Thyroid gland (tissue), 4 donors: ENCODE results near the gene IRAK2. TPM values are rescaled to one million over a fixed set of nuclear protein-coding genes. Genes with fewer than 3 reads are reported as not detected.

Source experiments
- DNase-seq, 2 donors: peaks; one replicate each; pipeline ENCODE4 v3.0.0-alpha.2; 2019
- H3K27ac ChIP-seq, 3 donors: fragments of 200-600 bp; sonication (generic); 1 replicate in 2 of 3; 2 replicates in 1 of 3; pipeline ENCODE4 v1.5.1; 2016 to 2019; ENCODE audit warnings: mild to moderate bottlenecking in 1 of 3, moderate library complexity in 1 of 3
- H3K27me3 ChIP-seq: fragments of 200-600 bp; sonication (generic); one replicate; pipeline ENCODE4 v1.5.1; 2019
- H3K36me3 ChIP-seq, 2 donors: fragments of 200-600 bp; sonication (generic); one replicate each; pipeline ENCODE4 v1.5.1; 2016 to 2019
- H3K4me1 ChIP-seq, 2 donors: fragments of 200-600 bp; sonication (generic); one replicate each; pipeline ENCODE4 v1.5.1; 2017 to 2019
- H3K4me3 ChIP-seq, 3 donors: fragments of 200-600 bp; sonication (generic); replicated peaks in 1 of 3; 1 replicate in 2 of 3; 2 replicates in 1 of 3; pipeline ENCODE4 v1.5.1; 2016; ENCODE audit warnings: mild to moderate bottlenecking in 1 of 3
- H3K9me3 ChIP-seq: fragments of 200-600 bp; sonication (generic); one replicate; pipeline ENCODE4 v1.5.1; 2017
- POLR2A ChIP-seq, 2 donors: fragments of 450-650 bp; IDR thresholded peaks; one replicate each; pipeline ENCODE4 v1.6.1; 2017; ENCODE audit warnings: antibody characterized with exemption in 2 of 2, mild to moderate bottlenecking in 2 of 2, moderate library complexity in 1 of 2
- WGBS, 2 donors: methylation state at CpG; one replicate each; pipeline ENCODE4 v1.1.5; 2017; 5-methylcytosine and 5-hydroxymethylcytosine counted together
- intact Hi-C: fragments of 100-400 bp; cut with DNase I; formaldehyde crosslinking; loops from one replicate; pipeline ENCODE4 v1.15.1; 2023
- total RNA-seq, 4 donors: library from RNA; depleted of rRNA; stranded (reverse); fragments of >200 nt; gene quantifications; one replicate each; pipeline ENCODE4 v1.2.3, GENCODE V29; 2016
- TF ChIP-seq, protein P1 (sequence below), 6 experiments: fragments of 200-600 bp in 3 of 6; fragments of 450-650 bp in 3 of 6; sonication (generic) in 3 of 6; IDR thresholded peaks; one replicate each; pipeline ENCODE4 v1.5.1; 2016 to 2019; ENCODE audit warnings: antibody characterized with exemption in 6 of 6, mild to moderate bottlenecking in 2 of 6, inconsistent platforms in 1 of 6, moderate library complexity in 1 of 6

Gene IRAK2, protein sequence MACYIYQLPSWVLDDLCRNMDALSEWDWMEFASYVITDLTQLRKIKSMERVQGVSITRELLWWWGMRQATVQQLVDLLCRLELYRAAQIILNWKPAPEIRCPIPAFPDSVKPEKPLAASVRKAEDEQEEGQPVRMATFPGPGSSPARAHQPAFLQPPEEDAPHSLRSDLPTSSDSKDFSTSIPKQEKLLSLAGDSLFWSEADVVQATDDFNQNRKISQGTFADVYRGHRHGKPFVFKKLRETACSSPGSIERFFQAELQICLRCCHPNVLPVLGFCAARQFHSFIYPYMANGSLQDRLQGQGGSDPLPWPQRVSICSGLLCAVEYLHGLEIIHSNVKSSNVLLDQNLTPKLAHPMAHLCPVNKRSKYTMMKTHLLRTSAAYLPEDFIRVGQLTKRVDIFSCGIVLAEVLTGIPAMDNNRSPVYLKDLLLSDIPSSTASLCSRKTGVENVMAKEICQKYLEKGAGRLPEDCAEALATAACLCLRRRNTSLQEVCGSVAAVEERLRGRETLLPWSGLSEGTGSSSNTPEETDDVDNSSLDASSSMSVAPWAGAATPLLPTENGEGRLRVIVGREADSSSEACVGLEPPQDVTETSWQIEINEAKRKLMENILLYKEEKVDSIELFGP
- 1 to 10 TPM; 5.0 to 9.1 (median 7.4) TPM for total RNA-seq

DNA sequence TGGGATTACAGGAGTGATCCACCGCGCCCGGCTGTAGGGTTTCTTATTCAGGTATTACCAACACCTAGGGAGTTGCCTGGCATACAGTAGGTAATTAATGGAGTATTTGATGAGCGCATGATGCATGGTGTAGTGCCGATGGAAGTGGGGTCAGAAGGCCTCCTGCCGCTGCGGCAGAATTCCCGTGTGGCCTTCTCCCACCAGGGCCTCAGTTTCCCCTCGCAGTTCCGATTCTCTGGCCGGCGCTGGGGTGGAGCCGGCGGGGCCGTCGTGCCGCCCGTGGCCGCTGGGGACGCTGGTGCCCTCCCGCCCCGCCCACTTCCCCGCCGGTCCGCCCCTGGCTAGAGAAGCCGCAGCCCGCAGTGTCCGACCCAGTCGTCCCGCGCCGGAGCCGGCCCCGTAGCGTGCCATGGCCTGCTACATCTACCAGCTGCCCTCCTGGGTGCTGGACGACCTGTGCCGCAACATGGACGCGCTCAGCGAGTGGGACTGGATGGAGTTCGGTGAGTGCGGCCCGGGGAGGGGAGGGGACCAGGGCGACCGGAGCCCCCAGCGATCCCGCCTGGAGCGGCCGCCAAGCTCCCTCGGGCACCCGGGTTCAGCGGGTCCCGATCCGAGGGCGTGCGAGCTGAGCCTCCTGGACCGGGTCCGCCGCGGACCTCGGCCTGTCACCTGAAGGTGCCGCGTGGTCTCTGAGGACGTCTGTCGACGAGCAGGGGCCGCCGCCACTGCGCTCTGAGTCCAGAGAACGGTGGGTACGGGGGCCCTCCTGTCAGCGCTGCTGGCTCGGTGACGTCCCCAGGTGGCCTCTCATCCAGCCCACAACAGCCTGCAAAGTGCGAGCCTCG, at the start of gene IRAK2:
TSS of gene IRAK2 (plus strand) at position 374 of the 848 bp plus-strand sequence. CDS start at position 410, 36 bp downstream.
- H3K27me3 ChIP-seq, result no peaks in the 10 kb centered on the region
- H3K36me3 ChIP-seq, result no peaks in the 10 kb centered on the region
- H3K4me3 ChIP-seq, result peak within 1 kb of the TSS; percentile 69 to 86 (median 72)
- WGBS, 2 donors, result 1 to 5% methylated on average over 19 to 28 of the region's 76 CpGs
- H3K9me3 ChIP-seq, result no peaks in the 10 kb centered on the region
- intact Hi-C loops, result loop anchor here (2.0 kb wide), 1 partner anchor 60 kb away; no protein-coding TSS in a partner anchor
- peaks cover 5 to 6% of the 10 kb centered on the region in 2 donors for H3K4me1 ChIP-seq
- peak within 1 kb of the TSS; percentile 33 to 77 (median 73) for H3K27ac ChIP-seq
- peak; percentile 73 to 77 for DNase-seq
- peak in 1 of 2 donors; percentile 70 for TF ChIP-seq POLR2A (IDR thresholded peaks at IDR 0.05)
- TF ChIP-seq, protein P1, sequence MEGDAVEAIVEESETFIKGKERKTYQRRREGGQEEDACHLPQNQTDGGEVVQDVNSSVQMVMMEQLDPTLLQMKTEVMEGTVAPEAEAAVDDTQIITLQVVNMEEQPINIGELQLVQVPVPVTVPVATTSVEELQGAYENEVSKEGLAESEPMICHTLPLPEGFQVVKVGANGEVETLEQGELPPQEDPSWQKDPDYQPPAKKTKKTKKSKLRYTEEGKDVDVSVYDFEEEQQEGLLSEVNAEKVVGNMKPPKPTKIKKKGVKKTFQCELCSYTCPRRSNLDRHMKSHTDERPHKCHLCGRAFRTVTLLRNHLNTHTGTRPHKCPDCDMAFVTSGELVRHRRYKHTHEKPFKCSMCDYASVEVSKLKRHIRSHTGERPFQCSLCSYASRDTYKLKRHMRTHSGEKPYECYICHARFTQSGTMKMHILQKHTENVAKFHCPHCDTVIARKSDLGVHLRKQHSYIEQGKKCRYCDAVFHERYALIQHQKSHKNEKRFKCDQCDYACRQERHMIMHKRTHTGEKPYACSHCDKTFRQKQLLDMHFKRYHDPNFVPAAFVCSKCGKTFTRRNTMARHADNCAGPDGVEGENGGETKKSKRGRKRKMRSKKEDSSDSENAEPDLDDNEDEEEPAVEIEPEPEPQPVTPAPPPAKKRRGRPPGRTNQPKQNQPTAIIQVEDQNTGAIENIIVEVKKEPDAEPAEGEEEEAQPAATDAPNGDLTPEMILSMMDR (IDR thresholded peaks at IDR 0.05), result peak; percentile 42 to 99 (median 92)

DNA sequence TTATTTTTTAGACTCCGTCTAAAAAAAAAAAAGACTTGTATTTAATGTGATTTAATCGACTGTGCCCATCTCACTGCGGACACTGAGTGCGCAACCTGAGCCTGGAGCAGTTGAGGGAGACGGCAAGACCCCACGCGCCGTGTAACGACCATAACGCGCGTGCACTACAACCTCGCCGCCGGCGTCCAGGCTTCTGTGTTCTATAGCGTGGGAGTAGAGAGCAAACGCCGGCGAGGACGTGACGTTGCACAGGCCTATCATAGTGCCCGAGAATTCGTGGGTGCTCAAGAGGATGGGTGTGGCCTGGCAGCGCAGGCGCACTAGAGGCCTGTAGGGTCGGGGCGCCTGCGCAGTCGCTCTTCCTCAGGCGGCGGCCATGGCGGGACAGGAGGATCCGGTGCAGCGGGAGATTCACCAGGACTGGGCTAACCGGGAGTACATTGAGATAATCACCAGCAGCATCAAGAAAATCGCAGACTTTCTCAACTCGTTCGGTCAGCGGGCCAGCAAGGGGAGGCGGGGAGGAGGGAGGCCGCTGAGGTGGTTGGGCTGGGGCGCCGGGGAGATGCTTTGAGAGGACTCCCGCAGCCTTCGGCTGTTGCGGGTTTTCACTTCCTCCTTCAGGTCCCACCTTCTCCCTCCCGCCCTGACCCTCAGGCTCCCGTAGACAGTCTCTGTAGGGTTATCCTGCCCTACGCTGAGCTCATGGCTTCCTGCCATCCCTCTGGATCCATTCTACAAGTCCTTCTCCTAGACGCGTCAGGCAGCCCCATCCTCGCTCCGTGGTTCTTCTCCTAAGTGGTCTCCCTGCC, 49.2 kb upstream of the IRAK2 start, which contains the start of gene BRK1:
TSS of gene BRK1 (plus strand) at position 350 of the 812 bp plus-strand sequence. CDS start at position 377, 27 bp downstream.
- Histone ChIP-seq H3K36me3 (no peaks in the 10 kb centered on the region), H3K9me3 (no peaks in the 10 kb centered on the region), H3K4me1 (peaks cover 9 to 11% of the 10 kb centered on the region in 2 donors), H3K27ac (peak within 1 kb of the TSS; percentile 72 to 78 (median 72)), H3K4me3 (peak within 1 kb of the TSS; percentile 12 to 90 (median 84)), H3K27me3 (no peaks in the 10 kb centered on the region)
- WGBS, 2 donors, result 1% methylated on average over 43 to 52 of the region's 54 CpGs
- peak; percentile 96 to 97 for DNase-seq
- TF ChIP-seq POLR2A (IDR thresholded peaks at IDR 0.05), result peak; percentile 48 to 94
- TF ChIP-seq, protein P1 (IDR thresholded peaks at IDR 0.05), result peak in 1 of 6 experiments; percentile 11
- intact Hi-C loops, result loop anchor here (10.0 kb wide), 2 partner anchors 91 to 109 kb away; partner anchors contain the start of gene FANCD2

DNA sequence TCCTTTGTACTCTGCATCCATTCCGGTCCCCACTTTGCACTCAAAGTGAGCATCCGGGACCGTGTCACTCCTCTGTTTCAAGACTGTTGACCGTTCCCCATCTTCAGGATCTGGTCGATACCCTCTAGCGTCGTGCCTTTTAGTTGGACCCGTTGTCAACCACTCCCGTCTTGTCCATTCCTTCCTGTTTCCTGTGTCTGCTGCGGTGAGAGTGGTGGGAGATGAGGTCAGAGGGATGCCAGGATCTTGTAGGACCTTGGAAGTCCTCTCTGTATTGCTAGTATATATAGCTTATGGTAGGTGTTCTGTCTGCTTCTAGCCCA, 48.6 kb upstream of the IRAK2 start:
- Histone ChIP-seq H3K4me1 (peaks cover 9 to 11% of the 10 kb centered on the region in 2 donors), H3K9me3 (no peaks in the 10 kb centered on the region), H3K36me3 (no peaks in the 10 kb centered on the region), H3K27me3 (no peaks in the 10 kb centered on the region), H3K27ac (peak overlapping the region; percentile 10 to 72 (median 72)), H3K4me3 (peak overlapping the region; percentile 12 to 90 (median 84))
- WGBS, 2 donors, result 0 to 1% methylated on average over 10 of the region's 10 CpGs
- no peak for DNase-seq
- intact Hi-C loops, result loop anchor here (10.0 kb wide), 2 partner anchors 91 to 109 kb away; partner anchors contain the start of gene FANCD2
- no peak for TF ChIP-seq POLR2A (IDR thresholded peaks at IDR 0.05)
- TF ChIP-seq, protein P1 (IDR thresholded peaks at IDR 0.05), result no peak

DNA sequence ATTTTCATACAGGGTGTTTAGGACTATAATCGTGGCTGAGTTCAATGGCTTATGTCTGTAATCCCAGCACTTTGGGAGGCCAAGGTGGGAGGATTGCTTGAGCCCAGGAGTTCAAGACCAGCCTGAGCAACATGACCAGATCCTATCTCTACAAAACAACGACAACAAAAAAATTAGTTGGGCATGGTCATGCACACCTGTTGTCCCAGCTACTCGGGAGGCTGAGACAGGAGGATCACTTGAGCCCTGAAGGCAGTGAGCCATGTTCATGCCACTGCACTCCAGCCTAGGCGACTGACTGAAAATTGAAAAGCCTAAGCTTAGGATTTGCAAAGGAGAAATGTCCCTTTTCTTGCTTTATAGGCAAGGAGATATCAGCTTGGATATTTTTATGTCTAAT, 47.8 kb upstream of the IRAK2 start:
- WGBS, 2 donors, result 86 to 88% methylated on average over 4 of the region's 4 CpGs
- Histone ChIP-seq H3K27me3 (no peaks in the 10 kb centered on the region), H3K36me3 (no peaks in the 10 kb centered on the region), H3K9me3 (no peaks in the 10 kb centered on the region), H3K27ac (no peak overlapping the region), H3K4me1 (peaks cover 9 to 11% of the 10 kb centered on the region in 2 donors), H3K4me3 (no peak overlapping the region)
- TF ChIP-seq, protein P1 (IDR thresholded peaks at IDR 0.05), result no peak
- no peak for TF ChIP-seq POLR2A (IDR thresholded peaks at IDR 0.05)
- intact Hi-C loops, result loop anchor here (10.0 kb wide), 2 partner anchors 92 to 108 kb away; partner anchors contain the start of gene FANCD2
- DNase-seq, result no peak
